H1 (cell line): Measurements from ENCODE around the gene VSTM2L.

Source experiments
- CTCF ChIP-seq, 3 experiments: IDR thresholded peaks; 1 replicate in 2 of 3; 2 replicates in 1 of 3; pipeline versions ENCODE4 v1.5.1 to v1.6.1; 2011; ENCODE audit warnings: low read length in 3 of 3, mild to moderate bottlenecking in 3 of 3, inconsistent platforms in 2 of 3, low read depth in 1 of 3, moderate library complexity in 1 of 3; ENCODE audit not compliant: insufficient read depth in 1 of 3; ENCODE audit errors: control extremely low read depth in 1 of 3
- EP300 ChIP-seq, 2 experiments: IDR thresholded peaks; 1 replicate in 1 of 2; 2 replicates in 1 of 2; pipeline ENCODE4 v1.6.1; 2011 to 2012; ENCODE audit warnings: low read depth in 2 of 2, low read length in 2 of 2, mild to moderate bottlenecking in 2 of 2, borderline replicate concordance in 1 of 2, inconsistent platforms in 1 of 2, moderate library complexity in 1 of 2
- GABPA ChIP-seq: IDR thresholded peaks from 2 replicates; pipeline ENCODE4 v1.6.1; 2011; ENCODE audit warnings: mild to moderate bottlenecking, low read length, moderate library complexity, borderline replicate concordance; ENCODE audit not compliant: insufficient read depth
- GTF2F1 ChIP-seq: IDR thresholded peaks from 2 replicates; pipeline ENCODE4 v1.6.1; 2012; ENCODE audit warnings: low read depth, low read length, improper control_type of control experiment, borderline replicate concordance
- JUN ChIP-seq: IDR thresholded peaks from 2 replicates; pipeline ENCODE4 v1.6.1; 2011; ENCODE audit warnings: low read depth, mild to moderate bottlenecking, improper control_type of control experiment, low read length
- POLR2A ChIP-seq, 2 experiments: IDR thresholded peaks; 1 replicate in 1 of 2; 2 replicates in 1 of 2; pipeline ENCODE4 v1.6.1; 2011; ENCODE audit warnings: low read depth in 2 of 2, low read length in 2 of 2, mild to moderate bottlenecking in 2 of 2; ENCODE audit errors: control extremely low read depth in 1 of 2
- USF2 ChIP-seq: IDR thresholded peaks from 2 replicates; pipeline ENCODE4 v1.6.1; 2011; ENCODE audit warnings: low read length, improper control_type of control experiment

GRCh38 chr20:37936451-37936850, 33.5 kb downstream of the VSTM2L start:
- TF ChIP-seq GABPA (no peak), JUN (no peak), USF2 (no peak), CTCF (IDR thresholded peaks at IDR 0.05; ENCODE audit: control extremely low read depth in 1 of 3, insufficient read depth in 1 of 3, low read depth in 1 of 3, low read length in 3 of 3) (no peak), POLR2A (IDR thresholded peaks at IDR 0.05; ENCODE audit: control extremely low read depth in 1 of 2, low read depth in 2 of 2, low read length in 2 of 2) (no peak), GTF2F1 (no peak), EP300 (IDR thresholded peaks at IDR 0.05; ENCODE audit: borderline replicate concordance in 1 of 2, low read depth in 2 of 2, low read length in 2 of 2) (no peak)
